ENCODE measurements around the gene KREMEN2.

KREMEN2 gene

DNA sequence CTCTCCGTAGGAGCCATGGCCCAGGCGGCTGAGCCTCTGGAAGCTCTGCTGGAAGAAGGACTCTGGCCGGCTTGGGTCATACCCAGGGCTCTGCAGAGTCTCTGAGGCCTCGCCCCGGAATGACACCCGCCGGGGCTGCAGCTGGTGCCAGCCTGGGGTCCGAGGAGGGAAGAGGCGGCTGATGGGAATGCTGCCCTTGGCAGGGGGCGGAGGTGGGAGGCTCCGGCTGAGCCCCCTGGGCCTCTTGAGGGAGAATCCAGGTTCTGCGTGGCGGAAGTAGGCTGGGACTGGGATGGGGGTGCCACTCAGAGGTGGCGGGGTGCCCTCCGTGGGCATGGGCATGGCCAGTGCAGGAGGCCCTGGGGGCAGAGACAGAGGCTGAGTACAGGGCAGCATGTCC lies 12.6 kb downstream of the KREMEN2 start:
- peaks cover 13% of the 10 kb centered on the region for H4K20me1 ChIP-seq (ENCODE audit: insufficient read depth, low read length)
- H3K4me2 ChIP-seq (ENCODE audit: low read length) = no peak overlapping the region
- H3K27ac ChIP-seq (ENCODE audit: low read length) = no peak overlapping the region
- no peaks in the 10 kb centered on the region for H3K27me3 ChIP-seq (ENCODE audit: low read depth, low read length)
- H3K79me2 ChIP-seq (ENCODE audit: low read length) = peaks cover 33% of the 10 kb centered on the region
- TF ChIP-seq, protein P1, sequence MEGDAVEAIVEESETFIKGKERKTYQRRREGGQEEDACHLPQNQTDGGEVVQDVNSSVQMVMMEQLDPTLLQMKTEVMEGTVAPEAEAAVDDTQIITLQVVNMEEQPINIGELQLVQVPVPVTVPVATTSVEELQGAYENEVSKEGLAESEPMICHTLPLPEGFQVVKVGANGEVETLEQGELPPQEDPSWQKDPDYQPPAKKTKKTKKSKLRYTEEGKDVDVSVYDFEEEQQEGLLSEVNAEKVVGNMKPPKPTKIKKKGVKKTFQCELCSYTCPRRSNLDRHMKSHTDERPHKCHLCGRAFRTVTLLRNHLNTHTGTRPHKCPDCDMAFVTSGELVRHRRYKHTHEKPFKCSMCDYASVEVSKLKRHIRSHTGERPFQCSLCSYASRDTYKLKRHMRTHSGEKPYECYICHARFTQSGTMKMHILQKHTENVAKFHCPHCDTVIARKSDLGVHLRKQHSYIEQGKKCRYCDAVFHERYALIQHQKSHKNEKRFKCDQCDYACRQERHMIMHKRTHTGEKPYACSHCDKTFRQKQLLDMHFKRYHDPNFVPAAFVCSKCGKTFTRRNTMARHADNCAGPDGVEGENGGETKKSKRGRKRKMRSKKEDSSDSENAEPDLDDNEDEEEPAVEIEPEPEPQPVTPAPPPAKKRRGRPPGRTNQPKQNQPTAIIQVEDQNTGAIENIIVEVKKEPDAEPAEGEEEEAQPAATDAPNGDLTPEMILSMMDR (IDR thresholded peaks at IDR 0.05; ENCODE audit: low read depth, low read length) = no peak
- no peak for TF ChIP-seq EZH2phosphoT487 (IDR thresholded peaks at IDR 0.05; ENCODE audit: low read depth)
- no peak overlapping the region for H3K9ac ChIP-seq (ENCODE audit: low read length)
- no peaks in the 10 kb centered on the region for H3K9me3 ChIP-seq (ENCODE audit: insufficient read depth, low read length)
- H3K36me3 ChIP-seq (replicated peaks; ENCODE audit: low read depth, low read length) = peaks cover 47% of the 10 kb centered on the region
- no peak overlapping the region for H2AFZ ChIP-seq (ENCODE audit: low read depth, low read length)
- H3K4me1 ChIP-seq (ENCODE audit: low read length) = peaks cover 4% of the 10 kb centered on the region; the same call in 1 of the 2 replicates
- H3K4me3 ChIP-seq (ENCODE audit: low read length) = no peak overlapping the region

DNA sequence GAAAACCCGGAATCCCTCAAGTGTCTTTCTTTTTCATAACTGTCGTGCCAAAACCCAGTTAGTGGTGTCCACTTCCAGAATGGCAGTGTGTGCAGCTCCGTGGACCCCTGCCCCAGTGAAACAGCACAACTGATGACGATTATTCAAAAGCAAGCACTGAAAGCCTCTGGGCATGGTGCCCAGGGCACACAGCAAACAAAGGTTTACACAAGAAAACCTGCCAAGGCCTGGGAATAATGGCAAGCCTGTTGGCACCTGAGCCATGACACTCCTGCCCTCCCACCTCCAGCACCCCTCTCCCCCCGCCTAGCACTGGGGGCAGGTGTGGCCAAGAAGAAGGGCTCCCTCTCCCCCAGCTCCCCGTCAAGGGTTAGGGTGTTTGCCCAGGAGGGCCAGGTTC lies 13.4 kb downstream of the KREMEN2 start:
- H3K4me1 ChIP-seq (ENCODE audit: low read length) = peaks cover 4% of the 10 kb centered on the region; the same call in 1 of the 2 replicates
- no peak overlapping the region for H2AFZ ChIP-seq (ENCODE audit: low read depth, low read length)
- peaks cover 6% of the 10 kb centered on the region for H4K20me1 ChIP-seq (ENCODE audit: insufficient read depth, low read length)
- no peaks in the 10 kb centered on the region for H3K27me3 ChIP-seq (ENCODE audit: low read depth, low read length)
- TF ChIP-seq EZH2phosphoT487 (IDR thresholded peaks at IDR 0.05; ENCODE audit: low read depth) = no peak
- TF ChIP-seq, protein P1 (IDR thresholded peaks at IDR 0.05; ENCODE audit: low read depth, low read length) = no peak
- H3K36me3 ChIP-seq (replicated peaks; ENCODE audit: low read depth, low read length) = peaks cover 41% of the 10 kb centered on the region
- H3K79me2 ChIP-seq (ENCODE audit: low read length) = peaks cover 29% of the 10 kb centered on the region
- no peak overlapping the region for H3K27ac ChIP-seq (ENCODE audit: low read length)
- no peak overlapping the region for H3K4me3 ChIP-seq (ENCODE audit: low read length)
- H3K4me2 ChIP-seq (ENCODE audit: low read length) = no peak overlapping the region
- no peak overlapping the region for H3K9ac ChIP-seq (ENCODE audit: low read length)
- no peaks in the 10 kb centered on the region for H3K9me3 ChIP-seq (ENCODE audit: insufficient read depth, low read length)

DNA sequence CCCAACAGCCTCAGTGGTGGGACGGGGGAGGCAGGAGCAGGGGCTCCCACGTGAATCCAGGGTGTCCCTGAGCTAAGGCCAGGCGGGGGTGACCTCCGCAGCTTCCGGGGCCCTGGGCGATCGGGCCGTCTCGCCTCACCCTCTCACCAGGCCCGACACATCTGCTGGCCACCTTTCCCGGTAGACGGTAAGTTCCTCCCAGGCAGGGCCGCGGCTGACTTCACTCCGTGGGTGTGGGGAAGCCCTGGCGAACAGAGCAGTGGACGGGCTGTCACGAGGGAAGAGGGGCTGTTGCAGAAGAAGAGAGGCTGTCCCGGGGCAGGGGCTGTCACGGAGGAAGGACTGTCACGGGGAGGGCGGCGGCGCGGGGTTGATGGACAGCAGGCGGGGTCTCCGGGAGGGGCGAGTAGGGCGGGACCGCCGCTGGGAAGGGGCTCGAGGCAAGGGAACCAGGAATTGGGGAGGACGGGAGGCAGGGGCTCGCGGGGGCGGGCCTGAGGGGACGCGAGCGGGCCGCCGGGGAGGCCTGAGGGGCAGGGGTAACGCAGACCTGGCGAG lies 15.7 kb downstream of the KREMEN2 start:
- 0 out of 2 replicates have a peak, but pooled peaks cover 3% of the 10 kb centered on the region for H4K20me1 ChIP-seq (ENCODE audit: insufficient read depth, low read length)
- no peaks in the 10 kb centered on the region for H3K27me3 ChIP-seq (ENCODE audit: low read depth, low read length)
- no peak overlapping the region for H2AFZ ChIP-seq (ENCODE audit: low read depth, low read length)
- H3K79me2 ChIP-seq (ENCODE audit: low read length) = peaks cover 29% of the 10 kb centered on the region
- H3K9me3 ChIP-seq (ENCODE audit: insufficient read depth, low read length) = no peaks in the 10 kb centered on the region
- peaks cover 26% of the 10 kb centered on the region for H3K36me3 ChIP-seq (replicated peaks; ENCODE audit: low read depth, low read length)
- H3K9ac ChIP-seq (ENCODE audit: low read length) = peak overlapping the region; percentile 93
- H3K4me2 ChIP-seq (ENCODE audit: low read length) = peak overlapping the region; percentile 98
- peaks cover 7% of the 10 kb centered on the region for H3K4me1 ChIP-seq (ENCODE audit: low read length)
- H3K4me3 ChIP-seq (ENCODE audit: low read length) = peak overlapping the region; percentile 92
- TF ChIP-seq EZH2phosphoT487 (IDR thresholded peaks at IDR 0.05; ENCODE audit: low read depth) = no peak
- TF ChIP-seq, protein P1 (IDR thresholded peaks at IDR 0.05; ENCODE audit: low read depth, low read length) = no peak
- peak overlapping the region; percentile 60 for H3K27ac ChIP-seq (ENCODE audit: low read length)

DNA sequence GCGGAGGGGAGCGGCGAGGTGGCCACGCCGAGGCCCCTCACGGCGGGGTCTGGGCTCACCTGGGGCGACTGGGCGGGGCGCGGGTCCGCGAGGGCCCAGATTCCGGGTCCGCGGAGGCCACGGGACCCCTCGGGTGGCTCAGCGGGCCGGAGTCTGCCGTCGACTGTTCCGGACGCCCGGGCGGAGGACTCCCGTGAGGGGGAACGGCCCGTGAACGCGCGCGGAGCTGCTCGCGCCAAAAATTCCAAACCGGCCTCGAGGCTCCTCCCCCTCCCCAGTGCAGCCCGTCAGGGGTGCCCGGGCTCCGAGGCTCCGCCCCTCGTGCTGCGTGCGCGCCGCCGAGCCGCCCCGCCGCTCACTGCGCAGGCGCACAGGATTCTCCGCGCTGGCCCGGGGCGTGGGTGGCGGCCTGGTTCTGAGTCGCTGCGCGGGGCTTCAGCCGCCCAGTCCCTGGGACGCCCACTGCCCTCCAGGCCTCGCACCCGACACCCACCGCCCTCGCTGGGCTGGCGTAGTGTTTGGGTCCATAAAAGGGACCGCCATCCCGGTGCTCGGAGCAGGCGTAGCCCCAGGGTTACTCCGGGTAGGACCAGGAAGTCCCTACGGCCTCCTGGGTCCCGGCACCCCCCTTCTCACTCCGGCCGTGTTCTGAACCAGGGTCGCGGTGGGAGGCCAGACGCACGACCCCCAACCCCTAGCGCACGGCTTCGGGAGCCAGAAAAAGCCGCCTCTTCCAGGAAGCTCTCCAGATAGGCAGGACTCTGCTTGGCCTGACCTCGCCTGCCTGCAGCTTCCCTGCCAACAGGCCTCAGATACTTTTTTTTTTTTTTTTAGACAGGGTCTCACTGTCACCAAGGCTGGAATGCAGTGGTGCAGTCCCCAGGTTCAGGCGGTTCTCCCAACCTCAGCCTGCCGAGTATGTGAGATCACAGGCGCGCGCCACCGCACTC lies 16.4 kb downstream of the KREMEN2 start, which contains the start of gene PKMYT1:
Gene PKMYT1 (minus strand): TSS at position 220 of the 950 bp plus-strand sequence. CDS start 789 bp downstream, outside the sequence.
- Histone ChIP-seq H3K27ac (ENCODE audit: low read length) (peak within 1 kb of the TSS; percentile 67), H2AFZ (ENCODE audit: low read depth, low read length) (no peak within 1 kb of the TSS), H3K4me3 (ENCODE audit: low read length) (peak within 1 kb of the TSS; percentile 92), H3K9me3 (ENCODE audit: insufficient read depth, low read length) (no peaks in the 10 kb centered on the region), H4K20me1 (ENCODE audit: insufficient read depth, low read length) (0 out of 2 replicates have a peak, but pooled peaks cover 3% of the 10 kb centered on the region), H3K27me3 (ENCODE audit: low read depth, low read length) (no peaks in the 10 kb centered on the region), H3K4me1 (ENCODE audit: low read length) (peaks cover 7% of the 10 kb centered on the region), H3K36me3 (replicated peaks; ENCODE audit: low read depth, low read length) (peaks cover 19% of the 10 kb centered on the region), H3K9ac (ENCODE audit: low read length) (peak within 1 kb of the TSS; percentile 93), H3K79me2 (ENCODE audit: low read length) (peaks cover 29% of the 10 kb centered on the region), H3K4me2 (ENCODE audit: low read length) (peak within 1 kb of the TSS; percentile 98)
- TF ChIP-seq, protein P1 (IDR thresholded peaks at IDR 0.05; ENCODE audit: low read depth, low read length) = no peak
- no peak for TF ChIP-seq EZH2phosphoT487 (IDR thresholded peaks at IDR 0.05; ENCODE audit: low read depth)
